ENCODE results near the gene KRCC1.
"Not testable (repeated sequence)": the region's sequence is repeated elsewhere in the genome, so short reads cannot be mapped to it uniquely, and the experiment has no call there.

Gene KRCC1

GRCh38 chr2:88038263-88039105 is 17.1 kb downstream of the KRCC1 start:
- DNase-seq: no peak

- DNase-seq: no peak
These were observed 19.0 kb downstream of the KRCC1 start for GRCh38 chr2:88036606-88037005.

GRCh38 chr2:88036182-88036581 is 19.4 kb downstream of the KRCC1 start:
- no peak for DNase-seq

- DNase-seq: no peak
These were observed 23.4 kb downstream of the KRCC1 start for GRCh38 chr2:88032070-88032702.

- no peak for DNase-seq
These were observed 26.7 kb downstream of the KRCC1 start for GRCh38 chr2:88028931-88029330.

DNA sequence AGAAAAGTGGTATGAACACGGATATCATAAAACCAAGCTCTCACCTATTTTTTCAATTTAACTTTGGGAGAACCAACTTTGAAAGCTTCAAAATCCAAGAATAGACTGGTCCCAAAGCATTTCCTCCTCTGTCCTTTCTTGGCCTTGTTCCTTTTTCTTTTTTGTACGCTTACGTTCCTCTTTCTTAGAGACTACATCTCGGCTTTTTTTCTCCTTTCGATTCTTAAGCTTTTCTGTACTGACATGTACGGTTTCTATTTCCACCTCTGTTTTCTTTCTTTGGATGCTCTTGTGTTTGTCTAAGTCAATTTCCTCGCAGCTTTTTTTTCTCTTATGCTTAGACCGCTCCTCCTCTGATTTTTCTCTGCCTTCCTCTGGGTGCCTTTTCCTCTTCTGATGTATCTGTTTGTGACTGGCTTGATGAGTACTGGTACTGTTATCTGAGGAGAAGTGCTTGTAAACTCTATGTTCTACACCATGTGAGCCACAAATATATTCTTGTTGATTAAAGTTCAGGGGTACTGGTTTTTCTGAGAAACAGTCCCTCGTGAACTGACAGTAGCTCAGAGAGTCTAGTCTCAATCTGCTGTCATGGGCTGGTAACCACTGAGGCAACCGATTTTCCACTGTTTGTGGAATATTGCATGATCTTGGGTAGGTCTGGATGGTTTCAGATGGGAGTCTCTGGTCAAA is 27.7 kb downstream of the KRCC1 start:
- no peak for DNase-seq

- DNase-seq: no peak
These were observed 31.1 kb downstream of the KRCC1 start for GRCh38 chr2:88024509-88024908.

GRCh38 chr2:88022669-88022921 is 33.0 kb downstream of the KRCC1 start:
- DNase-seq: no peak

- DNase-seq: no peak
These were observed 35.6 kb downstream of the KRCC1 start for GRCh38 chr2:88019985-88020384.

DNA sequence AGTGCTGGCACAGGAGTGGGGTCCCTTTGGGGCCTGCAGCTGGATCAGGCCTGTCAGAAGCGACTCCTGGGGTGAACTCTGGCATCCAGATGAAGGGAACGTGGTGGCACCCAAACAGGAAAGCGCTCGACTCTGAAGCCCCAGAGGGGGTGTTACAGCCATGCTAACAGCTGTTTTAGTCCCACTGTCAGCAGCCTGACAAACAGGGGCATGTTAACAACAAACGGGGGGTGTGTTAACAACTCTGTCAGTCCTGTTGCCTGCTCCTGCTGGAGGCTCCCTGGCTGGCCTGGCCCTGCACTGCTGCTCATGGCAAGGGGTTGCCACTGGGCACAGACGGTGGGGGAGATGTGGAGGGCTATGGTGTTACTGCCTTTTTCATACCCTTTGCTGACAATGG is 36.7 kb downstream of the KRCC1 start:
- no peak for DNase-seq

- not testable (repeated sequence) for DNase-seq
These were observed 37.3 kb downstream of the KRCC1 start for GRCh38 chr2:88018077-88018805.

- DNase-seq: not testable (repeated sequence)
These were observed 37.9 kb downstream of the KRCC1 start for GRCh38 chr2:88017780-88018038.

DNA sequence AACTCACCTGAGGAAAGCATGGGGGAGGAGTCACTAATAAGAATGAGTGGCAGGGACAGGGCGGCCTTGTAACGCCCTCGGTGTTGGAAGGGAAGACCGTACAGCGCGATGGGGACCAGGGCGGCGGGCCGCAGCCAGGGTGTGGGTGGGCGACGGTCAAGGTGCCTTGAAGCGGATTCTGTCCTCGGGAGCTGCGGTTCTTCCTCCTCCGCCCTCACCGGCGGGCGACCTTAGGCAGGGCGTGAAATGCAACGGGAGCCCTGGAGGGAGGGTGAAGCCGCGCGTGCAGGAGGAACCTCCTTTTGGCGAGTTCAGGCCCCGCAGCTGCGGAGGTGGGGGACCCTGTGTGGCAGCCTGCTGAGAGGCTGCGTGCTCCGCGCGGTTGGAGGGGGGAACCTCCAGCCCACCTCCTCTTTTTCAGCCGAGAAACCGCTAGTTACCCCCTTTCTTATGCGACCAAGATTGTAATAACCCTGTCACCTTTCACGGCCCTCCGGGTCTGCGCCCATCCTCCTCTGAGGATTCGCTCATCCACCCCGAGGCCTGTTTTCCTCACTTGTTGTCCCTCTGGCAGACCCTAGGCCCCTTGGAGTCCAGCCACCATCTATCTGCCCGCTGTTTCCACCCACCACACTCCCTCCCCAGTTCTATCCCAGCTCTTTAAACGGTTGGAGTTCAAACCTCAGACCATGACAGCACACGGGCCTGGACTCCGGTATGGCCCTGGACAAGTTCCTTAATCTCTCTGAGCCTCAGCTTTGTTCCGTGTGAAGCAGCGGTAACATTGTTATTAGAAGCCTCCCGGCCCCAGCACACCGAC is 38.4 kb downstream of the KRCC1 start:
- DNase-seq: no peak

GRCh38 chr2:88016086-88016959 is 39.3 kb downstream of the KRCC1 start, which contains the start of gene RNU2-63P:
RNU2-63P (minus strand) TSS chr2:88016547.
- DNase-seq: peak; percentile 80

GRCh38 chr2:88011011-88011410 is 44.6 kb downstream of the KRCC1 start:
- DNase-seq: no peak

GRCh38 chr2:88010136-88010535 is 45.4 kb downstream of the KRCC1 start:
- DNase-seq: no peak

- DNase-seq: no peak
These were observed 48.6 kb downstream of the KRCC1 start for GRCh38 chr2:88006912-88007439.

GRCh38 chr2:88005776-88006175 is 49.8 kb downstream of the KRCC1 start:
- DNase-seq: no peak

DNA sequence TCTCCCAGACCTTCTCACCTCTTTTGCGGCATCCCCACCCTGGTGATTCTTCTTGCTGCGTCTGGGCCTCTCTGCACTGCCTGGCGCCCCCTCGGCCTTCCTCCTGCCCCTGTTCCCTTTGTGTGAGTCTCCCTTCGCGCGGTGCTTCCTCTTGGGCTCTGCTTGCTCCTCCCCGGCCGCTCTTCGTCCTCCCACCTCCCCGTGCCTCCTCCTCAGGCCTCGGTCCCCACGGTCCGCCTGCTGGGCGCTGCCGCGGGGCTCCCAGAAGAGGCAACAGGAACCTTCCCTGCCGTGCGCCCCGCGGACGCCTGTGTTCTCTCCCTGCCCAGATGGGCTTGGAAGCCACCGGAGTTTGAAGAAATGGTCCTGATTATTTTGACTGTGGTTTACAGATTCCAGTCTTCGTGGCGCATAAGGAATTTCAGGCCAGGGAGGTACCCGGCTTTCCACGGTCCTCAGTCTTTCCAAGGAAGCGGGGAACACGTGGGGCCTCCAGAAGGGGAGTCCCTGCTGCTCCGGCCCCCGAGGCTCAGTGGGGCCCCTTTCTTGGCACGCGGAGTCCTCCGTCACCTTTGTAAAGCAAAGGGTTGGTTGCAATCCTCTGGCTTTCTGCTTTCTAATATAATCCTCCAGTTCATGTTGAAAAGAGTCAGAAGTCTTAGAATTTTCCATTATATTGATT is 52.4 kb downstream of the KRCC1 start:
- no peak for DNase-seq

DNA sequence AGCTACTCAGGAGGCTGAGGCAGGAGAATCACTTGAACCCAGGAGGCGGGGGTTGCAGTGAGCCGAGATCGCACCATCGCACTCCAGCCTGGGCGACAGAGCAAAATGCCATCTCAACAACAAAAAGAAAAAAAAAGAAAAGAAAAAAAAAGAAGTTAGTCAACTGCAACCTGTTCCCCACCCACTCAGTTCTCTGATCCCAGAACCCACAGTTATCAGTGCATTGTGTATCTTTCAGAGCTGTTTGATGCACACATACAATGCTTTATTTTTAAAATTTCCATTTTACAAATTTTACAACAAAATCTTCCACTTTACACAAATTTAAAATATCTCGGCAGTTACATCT is 53.2 kb downstream of the KRCC1 start:
- no peak for DNase-seq

GRCh38 chr2:88000474-88000873 is 55.1 kb downstream of the KRCC1 start:
- DNase-seq: not testable (repeated sequence)

Measured in activated naive CD4-positive, alpha-beta T cell treated with Interleukin-2 at 50 U/mL for 16 hours (primary cell).